Activated naive CD8-positive, alpha-beta T cell treated with anti-CD3 and anti-CD28 coated beads, Interleukin-2, amount 10 ng/mL, durations not matched to agents 7 days and 5 days (primary cell): ENCODE data around the gene FEN1. TPM values are rescaled to one million over a fixed set of nuclear protein-coding genes. Genes with fewer than 3 reads are reported as not detected.

Source experiments
- ATAC-seq: fragments of 150-1000 bp; cut with Tn5 transposase; one replicate; pipeline ENCODE4 v1.10.0; 2021; ENCODE audit warnings: low read depth, moderate library complexity
- POLR2A ChIA-PET: fragments of 350-600 bp; sonication (Branson Sonifier 250); formaldehyde crosslinking; loops from one replicate; lab custom pipeline; 2021; ENCODE audit warnings: antibody characterized with exemption; lab: Charles Lee
- DNase-seq: peaks from one replicate; pipeline ENCODE4 v3.0.0; 2021
- H3K27ac Mint-ChIP-seq: one replicate; pipeline ENCODE4 v1.8.0; 2022; ENCODE audit warnings: mild to moderate bottlenecking, mixed read lengths
- H3K27me3 Mint-ChIP-seq: one replicate; pipeline ENCODE4 v1.8.0; 2022; ENCODE audit warnings: mild to moderate bottlenecking, moderate library complexity, mixed read lengths
- H3K36me3 Mint-ChIP-seq: one replicate; pipeline ENCODE4 v1.8.0; 2021; ENCODE audit warnings: mild to moderate bottlenecking, mixed read lengths
- H3K4me1 Mint-ChIP-seq: one replicate; pipeline ENCODE4 v1.8.0; 2021; ENCODE audit warnings: mixed read lengths
- H3K4me3 Mint-ChIP-seq: one replicate; pipeline ENCODE4 v1.8.0; 2022; ENCODE audit warnings: mild to moderate bottlenecking, moderate library complexity, mixed read lengths
- H3K9me3 Mint-ChIP-seq: one replicate; pipeline ENCODE4 v1.8.0; 2021; ENCODE audit warnings: mixed read lengths
- total RNA-seq, 2 experiments: library from RNA; stranded (reverse); gene quantifications; one replicate each; pipeline ENCODE4 v1.2.3, GENCODE V29; 2021

Gene FEN1
- total RNA-seq, 2 experiments from 2014 or later = 87.1 to 88.7 TPM

- Mint-ChIP-seq H3K4me3 (no peak overlapping the region), H3K4me1 (peaks cover 10% of the 10 kb centered on the region), H3K9me3 (no peaks in the 10 kb centered on the region), H3K27me3 (no peaks in the 10 kb centered on the region), H3K36me3 (peaks cover 2% of the 10 kb centered on the region), H3K27ac (peak overlapping the region; percentile 25)
- POLR2A ChIA-PET = interaction anchor here (1.1 kb wide), 1 partner anchor 9 kb away, joined by 3 read pairs; the partner anchor contains the start of genes FEN1 and TMEM258
- ATAC-seq (no peak), DNase-seq (no peak)
These were observed 8.8 kb upstream of the FEN1 start for GRCh38 chr11:61783717-61784505.

- POLR2A ChIA-PET = interaction anchor here (1.1 to 1.2 kb wide), 2 partner anchors 8 to 31 kb away, joined by 3 to 5 read pairs; partner anchors contain the start of genes FEN1 and TMEM258
- ATAC-seq (no peak), DNase-seq (no peak)
- Mint-ChIP-seq H3K36me3 (peaks cover 6% of the 10 kb centered on the region), H3K4me1 (peaks cover 10% of the 10 kb centered on the region), H3K9me3 (no peaks in the 10 kb centered on the region), H3K27ac (peak overlapping the region; percentile 37), H3K27me3 (no peaks in the 10 kb centered on the region), H3K4me3 (no peak overlapping the region)
These were observed 8.3 kb upstream of the FEN1 start for GRCh38 chr11:61784506-61784805.

- Mint-ChIP-seq H3K27me3 (no peaks in the 10 kb centered on the region), H3K4me3 (no peak overlapping the region), H3K9me3 (no peaks in the 10 kb centered on the region), H3K27ac (no peak overlapping the region), H3K36me3 (peaks cover 13% of the 10 kb centered on the region), H3K4me1 (peaks cover 15% of the 10 kb centered on the region)
- DNase-seq (no peak), ATAC-seq (no peak)
- POLR2A ChIA-PET = no interaction called here
These were observed 6.8 kb upstream of the FEN1 start for GRCh38 chr11:61785837-61786402.

GRCh38 chr11:61787928-61788491 is 4.7 kb upstream of the FEN1 start:
- Mint-ChIP-seq H3K9me3 (no peaks in the 10 kb centered on the region), H3K4me1 (peaks cover 25% of the 10 kb centered on the region), H3K4me3 (no peak overlapping the region), H3K27ac (peak overlapping the region; percentile 48), H3K27me3 (no peaks in the 10 kb centered on the region), H3K36me3 (peaks cover 13% of the 10 kb centered on the region)
- POLR2A ChIA-PET = no interaction called here
- ATAC-seq = no peak
- DNase-seq = no peak

GRCh38 chr11:61791737-61792309 is 888 bp upstream of the FEN1 start:
- Mint-ChIP-seq H3K4me1 (peaks cover 44% of the 10 kb centered on the region), H3K36me3 (peaks cover 24% of the 10 kb centered on the region), H3K4me3 (peak overlapping the region; percentile 91), H3K27me3 (no peaks in the 10 kb centered on the region), H3K9me3 (no peaks in the 10 kb centered on the region), H3K27ac (peak overlapping the region; percentile 99)
- POLR2A ChIA-PET = interaction anchor here (0.6 to 3.7 kb wide), 9 partner anchors 9 to 290 kb away, joined by 4 to 34 read pairs (median 6); partner anchors contain the start of genes FADS1, FADS2 and MYRF
- DNase-seq (no peak), ATAC-seq (no peak)

- POLR2A ChIA-PET = interaction anchor here (0.6 to 3.7 kb wide), 17 partner anchors 9 to 462 kb away, joined by 3 to 34 read pairs (median 4); partner anchors contain the start of genes CPSF7, FADS1, FADS2 and MYRF
- H3K27me3 Mint-ChIP-seq = no peaks in the 10 kb centered on the region
- peak; percentile 35 for ATAC-seq
These were observed 545 bp downstream of the FEN1 start for GRCh38 chr11:61793083-61793828.

GRCh38 chr11:61793829-61794204 is 1.1 kb downstream of the FEN1 start:
- H3K9me3 Mint-ChIP-seq = no peaks in the 10 kb centered on the region
- H3K36me3 Mint-ChIP-seq = peaks cover 29% of the 10 kb centered on the region
- DNase-seq (no peak), ATAC-seq (no peak)
- POLR2A ChIA-PET = interaction anchor here (1.3 to 3.7 kb wide), 5 partner anchors 8 to 154 kb away, joined by 3 to 34 read pairs (median 7); partner anchors contain the start of genes FADS1 and FADS2
- peaks cover 44% of the 10 kb centered on the region for H3K4me1 Mint-ChIP-seq
- H3K27ac Mint-ChIP-seq = peak overlapping the region; percentile 76
- peak overlapping the region; percentile 91 for H3K4me3 Mint-ChIP-seq
- H3K27me3 Mint-ChIP-seq = no peaks in the 10 kb centered on the region

More at GRCh38 chr11:61793083-61793828, 545 bp downstream of the FEN1 start:
- no peak for DNase-seq
- Mint-ChIP-seq H3K27ac (peak overlapping the region; percentile 99), H3K9me3 (no peaks in the 10 kb centered on the region), H3K4me3 (peak overlapping the region; percentile 91), H3K4me1 (peaks cover 49% of the 10 kb centered on the region), H3K36me3 (peaks cover 29% of the 10 kb centered on the region)

- Mint-ChIP-seq H3K27me3 (no peaks in the 10 kb centered on the region), H3K4me1 (peaks cover 47% of the 10 kb centered on the region), H3K4me3 (peak overlapping the region; percentile 46), H3K27ac (no peak overlapping the region), H3K9me3 (no peaks in the 10 kb centered on the region), H3K36me3 (peaks cover 24% of the 10 kb centered on the region)
- DNase-seq (no peak), ATAC-seq (no peak)
- POLR2A ChIA-PET = interaction anchor here (3.7 kb wide), 1 partner anchor 21 kb away, joined by 34 read pairs; the partner anchor contains the start of gene FADS1
These were observed 1.9 kb downstream of the FEN1 start for GRCh38 chr11:61794579-61794978.

GRCh38 chr11:61795459-61795858 is 2.7 kb downstream of the FEN1 start:
- ATAC-seq = no peak
- no peak overlapping the region for H3K27ac Mint-ChIP-seq

GRCh38 chr11:61795876-61796526 is 3.3 kb downstream of the FEN1 start:
- H3K9me3 Mint-ChIP-seq = no peaks in the 10 kb centered on the region
- H3K4me1 Mint-ChIP-seq = peaks cover 40% of the 10 kb centered on the region
- no peaks in the 10 kb centered on the region for H3K27me3 Mint-ChIP-seq
- peaks cover 24% of the 10 kb centered on the region for H3K36me3 Mint-ChIP-seq
- no peak for DNase-seq
- no peak overlapping the region for H3K4me3 Mint-ChIP-seq
- POLR2A ChIA-PET = interaction anchor here (0.8 kb wide), 1 partner anchor 38 kb away, joined by 4 read pairs; no protein-coding TSS in a partner anchor
- ATAC-seq = no peak
- H3K27ac Mint-ChIP-seq = no peak overlapping the region

More at GRCh38 chr11:61795459-61795858, 2.7 kb downstream of the FEN1 start:
- H3K36me3 Mint-ChIP-seq = peaks cover 24% of the 10 kb centered on the region
- H3K27me3 Mint-ChIP-seq = no peaks in the 10 kb centered on the region
- POLR2A ChIA-PET = no interaction called here
- peaks cover 44% of the 10 kb centered on the region for H3K4me1 Mint-ChIP-seq
- no peak for DNase-seq
- peak overlapping the region; percentile 46 for H3K4me3 Mint-ChIP-seq
- H3K9me3 Mint-ChIP-seq = no peaks in the 10 kb centered on the region

GRCh38 chr11:61797263-61797944 is 4.7 kb downstream of the FEN1 start:
- POLR2A ChIA-PET = interaction anchor here (0.9 to 3.3 kb wide), 8 partner anchors 11 to 285 kb away, joined by 3 to 24 read pairs (median 6); partner anchors contain the start of genes FADS1 and FADS2
- peaks cover 29% of the 10 kb centered on the region for H3K36me3 Mint-ChIP-seq
- H3K4me3 Mint-ChIP-seq = no peak overlapping the region
- DNase-seq = no peak
- ATAC-seq = no peak
- no peaks in the 10 kb centered on the region for H3K27me3 Mint-ChIP-seq
- H3K27ac Mint-ChIP-seq = peak overlapping the region; percentile 26
- peaks cover 34% of the 10 kb centered on the region for H3K4me1 Mint-ChIP-seq
- no peaks in the 10 kb centered on the region for H3K9me3 Mint-ChIP-seq
